ENCODE measurements around the gene TMEM119. TPM values are rescaled to one million over a fixed set of nuclear protein-coding genes. Genes with fewer than 3 reads are reported as not detected.

Gene TMEM119
- total RNA-seq, 2 experiments from 2014 or later, result 2.1 to 2.6 TPM

GRCh38 chr12:108602209-108602705 is 4.4 kb upstream of the TMEM119 start:
- H3K4me1 Mint-ChIP-seq (ENCODE audit: low read depth), result no peaks in the 10 kb centered on the region

GRCh38 chr12:108600702-108601007 is 2.8 kb upstream of the TMEM119 start:
- Histone ChIP-seq H3K4me3 (ENCODE audit: low read length) (no peak overlapping the region), H3K27me3 (ENCODE audit: control insufficient read depth in 1 of 2, insufficient read depth in 2 of 2, low read length in 2 of 2) (no peaks in the 10 kb centered on the region), H3K36me3 (ENCODE audit: insufficient read depth, low read length) (no peaks in the 10 kb centered on the region), H3K9me3 (ENCODE audit: control insufficient read depth in 1 of 2, insufficient read depth in 1 of 2, low read length in 2 of 2) (no peaks in the 10 kb centered on the region), H3K4me1 (ENCODE audit: insufficient read depth, low read length) (no peaks in the 10 kb centered on the region), H3K27ac (ENCODE audit: low read depth in 1 of 2, low read length in 2 of 2) (no peak overlapping the region)
- Mint-ChIP-seq H3K27ac (no peak overlapping the region), H3K9me3 (no peaks in the 10 kb centered on the region), H3K4me1 (ENCODE audit: low read depth) (no peaks in the 10 kb centered on the region), H3K36me3 (ENCODE audit: low read depth) (no peaks in the 10 kb centered on the region), H3K4me3 (no peak overlapping the region), H3K27me3 (no peaks in the 10 kb centered on the region)
- DNase-seq (no peak), ATAC-seq (ENCODE audit: poor library complexity) (no peak)
- TF ChIP-seq CTCF (IDR thresholded peaks at IDR 0.05), result no peak
- intact Hi-C loops (cut with DNase I, micrococcal nuclease), result no loop called here
- ChIA-PET CTCF (interaction anchor here (1.8 kb wide), 1 partner anchor 18 kb away, joined by 6 read pairs; no protein-coding TSS in a partner anchor), POLR2A (interaction anchor here (0.7 kb wide), 1 partner anchor 61 kb away, joined by 4 read pairs; no protein-coding TSS in a partner anchor)

More at GRCh38 chr12:108602209-108602705, 4.4 kb upstream of the TMEM119 start:
- Mint-ChIP-seq H3K36me3 (ENCODE audit: low read depth) (no peaks in the 10 kb centered on the region), H3K27ac (no peak overlapping the region), H3K4me3 (no peak overlapping the region), H3K27me3 (no peaks in the 10 kb centered on the region), H3K9me3 (no peaks in the 10 kb centered on the region)
- POLR2A ChIA-PET, result no interaction called here
- no peaks in the 10 kb centered on the region for H3K36me3 ChIP-seq (ENCODE audit: insufficient read depth, low read length)
- DNase-seq (no peak), ATAC-seq (ENCODE audit: poor library complexity) (no peak)
- no peak overlapping the region for H3K4me3 ChIP-seq (ENCODE audit: low read length)
- H3K27ac ChIP-seq (ENCODE audit: low read depth in 1 of 2, low read length in 2 of 2), result no peak overlapping the region
- H3K9me3 ChIP-seq (ENCODE audit: control insufficient read depth in 1 of 2, insufficient read depth in 1 of 2, low read length in 2 of 2), result no peaks in the 10 kb centered on the region
- CTCF ChIA-PET, result no interaction called here
- H3K4me1 ChIP-seq (ENCODE audit: insufficient read depth, low read length), result no peaks in the 10 kb centered on the region
- intact Hi-C loops (cut with DNase I, micrococcal nuclease), result no loop called here
- no peaks in the 10 kb centered on the region for H3K27me3 ChIP-seq (ENCODE audit: control insufficient read depth in 1 of 2, insufficient read depth in 2 of 2, low read length in 2 of 2)
- no peak for TF ChIP-seq CTCF (IDR thresholded peaks at IDR 0.05)

- ATAC-seq (ENCODE audit: poor library complexity) (no peak), DNase-seq (no peak)
- H3K4me1 Mint-ChIP-seq (ENCODE audit: low read depth), result no peaks in the 10 kb centered on the region
- no peaks in the 10 kb centered on the region for H3K27me3 ChIP-seq (ENCODE audit: control insufficient read depth in 1 of 2, insufficient read depth in 2 of 2, low read length in 2 of 2)
- H3K27me3 Mint-ChIP-seq, result no peaks in the 10 kb centered on the region
- H3K9me3 Mint-ChIP-seq, result no peaks in the 10 kb centered on the region
- ChIA-PET CTCF (interaction anchor here (1.8 kb wide), 1 partner anchor 18 kb away, joined by 6 read pairs; no protein-coding TSS in a partner anchor), POLR2A (interaction anchor here (0.7 kb wide), 1 partner anchor 62 kb away, joined by 4 read pairs; no protein-coding TSS in a partner anchor)
- no peak overlapping the region for H3K4me3 ChIP-seq (ENCODE audit: low read length)
- no peak overlapping the region for H3K27ac ChIP-seq (ENCODE audit: low read depth in 1 of 2, low read length in 2 of 2)
- no peak overlapping the region for H3K27ac Mint-ChIP-seq
- intact Hi-C loops (cut with DNase I, micrococcal nuclease), result no loop called here
- no peaks in the 10 kb centered on the region for H3K36me3 ChIP-seq (ENCODE audit: insufficient read depth, low read length)
- no peak overlapping the region for H3K4me3 Mint-ChIP-seq
- H3K36me3 Mint-ChIP-seq (ENCODE audit: low read depth), result no peaks in the 10 kb centered on the region
- no peaks in the 10 kb centered on the region for H3K9me3 ChIP-seq (ENCODE audit: control insufficient read depth in 1 of 2, insufficient read depth in 1 of 2, low read length in 2 of 2)
- TF ChIP-seq CTCF (IDR thresholded peaks at IDR 0.05), result no peak
- H3K4me1 ChIP-seq (ENCODE audit: insufficient read depth, low read length), result no peaks in the 10 kb centered on the region
Measured at GRCh38 chr12:108599948-108600701, 2.2 kb upstream of the TMEM119 start.

Measured in CD4-positive, alpha-beta T cell (primary cell).